GM12878 (cell line): Measurements from ENCODE around the gene MAPT. TPM values are rescaled to one million over a fixed set of nuclear protein-coding genes. Genes with fewer than 3 reads are reported as not detected.

ENCODE experiments used
- ATAC-seq: fragments of 200-7000 bp; cut with Tn5 transposase; 3 replicates; pipeline ENCODE4 v1.9.1; 2020; ENCODE audit warnings: mild to moderate bottlenecking, moderate library complexity
- BruUV-seq: library from RNA; stranded (reverse); fragments of 400-500 nt; replicated peaks from 2 replicates; lab custom pipeline; 2021; lab: Mats Ljungman, UMichigan
- CTCF ChIA-PET: fragments of 300-600 bp; sonication (Branson Sonifier 250); formaldehyde crosslinking; extraction: SDS; loops from one replicate; lab custom pipeline; 2021; ENCODE audit warnings: inconsistent platforms; lab: Yijun Ruan, JAX
- POLR2A ChIA-PET: fragments of 350-600 bp; formaldehyde crosslinking; extraction: SDS; loops from one replicate; lab custom pipeline; 2021; ENCODE audit warnings: inconsistent platforms; lab: Charles Lee
- RAD21 ChIA-PET: fragments of 300-600 bp; sonication (Branson Sonifier 250); formaldehyde crosslinking; loops from one replicate; lab custom pipeline; 2023; ENCODE audit warnings: antibody characterized with exemption; ENCODE audit not compliant: unreplicated experiment; lab: Charles Lee
- SMC1A ChIA-PET: fragments of 300-600 bp; sonication (Branson Sonifier 250); formaldehyde crosslinking; loops from one replicate; lab custom pipeline; 2023; ENCODE audit not compliant: unreplicated experiment, uncharacterized antibody; lab: Charles Lee
- DNase-seq: peaks from one replicate; pipeline ENCODE4 v3.0.0-alpha.2; 2011; ENCODE audit warnings: low read depth, low spot score
- FAIRE-seq: peaks from 3 replicates; lab custom pipeline; 2011; peaks lifted over from hg19 to GRCh38; lab: Jason Lieb, UNC
- H2AFZ ChIP-seq: 2 replicates; pipeline ENCODE4 v1.6.0; 2011; ENCODE audit warnings: low read depth, low read length, control low read depth; ENCODE audit not compliant: control insufficient read depth
- H3K27ac ChIP-seq: 2 replicates; pipeline ENCODE4 v1.5.1; 2011; ENCODE audit warnings: control low read depth; ENCODE audit not compliant: control insufficient read depth, insufficient read depth
- H3K27me3 ChIP-seq, 2 experiments: replicated peaks in 1 of 2; 2 replicates each; pipeline versions ENCODE4 v1.6.0 to v1.6.1; 2011; ENCODE audit warnings: low read length in 1 of 2; ENCODE audit not compliant: control insufficient read depth in 2 of 2, insufficient read depth in 2 of 2
- H3K36me3 ChIP-seq, 2 experiments: 2 replicates each; pipeline ENCODE4 v1.5.1; 2011; ENCODE audit warnings: low read length in 1 of 2; ENCODE audit not compliant: control insufficient read depth in 2 of 2, insufficient read depth in 2 of 2
- H3K4me1 ChIP-seq: 2 replicates; pipeline ENCODE4 v1.6.1; 2011; ENCODE audit warnings: mild to moderate bottlenecking, low read length, moderate library complexity, mixed read lengths; ENCODE audit not compliant: control insufficient read depth, insufficient read depth
- H3K4me2 ChIP-seq: 2 replicates; pipeline ENCODE4 v1.6.0; 2011; ENCODE audit warnings: control low read depth; ENCODE audit not compliant: control insufficient read depth, insufficient read depth
- H3K4me3 ChIP-seq: fragments of 200-600 bp; sonication (generic); 2 replicates; pipeline ENCODE4 v1.5.1; 2016
- H3K79me2 ChIP-seq: 2 replicates; pipeline ENCODE4 v1.6.0; 2011; ENCODE audit warnings: low read length; ENCODE audit not compliant: control insufficient read depth, insufficient read depth
- H3K9ac ChIP-seq: 2 replicates; pipeline ENCODE4 v1.8.0; 2011; ENCODE audit warnings: low read length, control low read depth, mixed read lengths; ENCODE audit not compliant: control insufficient read depth, insufficient read depth
- H3K9me3 ChIP-seq: replicated peaks from 3 replicates; pipeline ENCODE4 v1.5.1; 2011; ENCODE audit warnings: mild to moderate bottlenecking, low read length; ENCODE audit not compliant: control insufficient read depth, insufficient read depth
- H4K20me1 ChIP-seq: 2 replicates; pipeline ENCODE4 v1.6.0; 2011; ENCODE audit not compliant: control insufficient read depth, insufficient read depth
- CREM ChIP-seq: IDR thresholded peaks from 2 replicates; pipeline ENCODE4 v1.6.1; 2014; ENCODE audit warnings: antibody characterized with exemption, low read depth
- DPF2 ChIP-seq: fragments of 450-650 bp; IDR thresholded peaks from 2 replicates; pipeline ENCODE4 v1.6.1; 2017; ENCODE audit warnings: mild to moderate bottlenecking
- HDAC2 ChIP-seq: fragments of 200-600 bp; sonication (generic); IDR thresholded peaks from 2 replicates; pipeline ENCODE4 v1.6.1; 2017
- IKZF2 ChIP-seq, 2 experiments: fragments of 450-650 bp; IDR thresholded peaks; 2 replicates each; pipeline ENCODE4 v1.6.1; 2017; ENCODE audit warnings: mild to moderate bottlenecking in 2 of 2, moderate library complexity in 2 of 2
- JUNB ChIP-seq: IDR thresholded peaks from 2 replicates; pipeline ENCODE4 v1.6.1; 2016; ENCODE audit warnings: antibody characterized with exemption, mild to moderate bottlenecking
- KAT2A ChIP-seq: conservative IDR thresholded peaks from 2 replicates; pipeline ENCODE4 v1.6.1; 2011; ENCODE audit warnings: low read depth, low read length; ENCODE audit not compliant: control insufficient read depth
- NBN ChIP-seq: fragments of 450-650 bp; IDR thresholded peaks from 2 replicates; pipeline ENCODE4 v1.6.1; 2016
- POLR2AphosphoS5 ChIP-seq: IDR thresholded peaks from 2 replicates; pipeline ENCODE4 v1.6.1; 2011; ENCODE audit warnings: mild to moderate bottlenecking, low read length, inconsistent platforms
- POU2F2 ChIP-seq: IDR thresholded peaks from 3 replicates; pipeline ENCODE4 v1.6.1; 2011; ENCODE audit warnings: low read depth, mild to moderate bottlenecking, low read length, borderline replicate concordance
- SRF ChIP-seq, 2 experiments: IDR thresholded peaks; 2 replicates each; pipeline ENCODE4 v1.6.1; 2011; ENCODE audit warnings: low read depth in 2 of 2, low read length in 2 of 2, mild to moderate bottlenecking in 1 of 2, moderate library complexity in 1 of 2
- ZBED1 ChIP-seq: IDR thresholded peaks from 2 replicates; pipeline ENCODE4 v1.6.1; 2016; ENCODE audit warnings: borderline replicate concordance
- ZNF207 ChIP-seq: fragments of 450-650 bp; IDR thresholded peaks from 2 replicates; pipeline ENCODE4 v1.6.1; 2014; ENCODE audit warnings: antibody characterized with exemption, mild to moderate bottlenecking, borderline replicate concordance
- ZNF24 ChIP-seq: fragments of 450-650 bp; IDR thresholded peaks from 2 replicates; pipeline ENCODE4 v1.6.1; 2017; ENCODE audit warnings: antibody characterized with exemption, mild to moderate bottlenecking
- WGBS: methylation state at CpG from one replicate; pipeline ENCODE4 v1.1.6; 2016; ENCODE audit warnings: low lambda C conversion rate; ENCODE audit not compliant: insufficient replicate concordance, insufficient coverage; ENCODE audit errors: missing lambda C conversion rate; 5-methylcytosine and 5-hydroxymethylcytosine counted together
- in situ Hi-C: fragments of 300-500 bp; cut with MboI; formaldehyde crosslinking; loops from 9 replicates; pipeline ENCODE4 v1.14.3; 2018; ENCODE audit warnings: mixed read lengths
- intact Hi-C: fragments of 100-400 bp; cut with micrococcal nuclease; formaldehyde crosslinking; loops from one replicate; pipeline ENCODE4 v1.14.2; 2022; ENCODE audit not compliant: unreplicated experiment
- polyA plus RNA-seq, 11 experiments: library from polyadenylated mRNA; depleted of rRNA in 4 of 11; unstranded in 6 of 11; stranded (reverse) in 5 of 11; fragments of >200 nt; fragmentation: Nextera tagmentation in 4 of 11; fragmentation: Illumina TruSeq in 1 of 11; extraction: Ambion mirVana in 4 of 11; extraction: Trizol in 1 of 11; gene quantifications; 1 replicate in 1 of 11; 2 replicates in 10 of 11; pipeline versions ENCODE4 v1.2.1 to v1.2.3, GENCODE V29; 2011 to 2016; ENCODE audit warnings: inconsistent platforms in 2 of 11, missing spikeins in 2 of 11, low read depth in 1 of 11
- total RNA-seq, 4 experiments: library from RNA; depleted of rRNA in 3 of 4; stranded (reverse); fragments of >200 nt in 3 of 4; fragmentation: Illumina TruSeq in 1 of 4; extraction: Trizol in 1 of 4; gene quantifications; 2 replicates each; pipeline versions ENCODE4 v1.2.1 to v1.2.3, GENCODE V29; 2013 to 2021
- TF ChIP-seq, protein P1 (sequence below): fragments of 450-650 bp; IDR thresholded peaks from 2 replicates; pipeline ENCODE4 v1.6.1; 2017; ENCODE audit warnings: borderline replicate concordance
- TF ChIP-seq, protein P2 (sequence below): fragments of 450-650 bp; IDR thresholded peaks from 2 replicates; pipeline ENCODE4 v1.6.1; 2017; ENCODE audit warnings: mild to moderate bottlenecking
- TF ChIP-seq, protein P3 (sequence below): IDR thresholded peaks from 2 replicates; pipeline ENCODE4 v1.6.1; 2011; ENCODE audit warnings: borderline replicate concordance, low read depth, mild to moderate bottlenecking, moderate library complexity, mixed read lengths, low read length; ENCODE audit not compliant: insufficient read depth; ENCODE audit errors: extremely low read length
- TF ChIP-seq, protein P4 (sequence below): fragments of 450-650 bp; IDR thresholded peaks from 2 replicates; pipeline ENCODE4 v1.6.1; 2017; ENCODE audit warnings: antibody characterized with exemption, mild to moderate bottlenecking, moderate library complexity

MAPT gene
- total and polyA plus RNA-seq, 10 of the 15 experiments (the other 5 are each of a cell fraction or from before 2014, with no cell fraction given), result under 0.01 to 0.05 (median 0.03) TPM; not detected in 7

DNA sequence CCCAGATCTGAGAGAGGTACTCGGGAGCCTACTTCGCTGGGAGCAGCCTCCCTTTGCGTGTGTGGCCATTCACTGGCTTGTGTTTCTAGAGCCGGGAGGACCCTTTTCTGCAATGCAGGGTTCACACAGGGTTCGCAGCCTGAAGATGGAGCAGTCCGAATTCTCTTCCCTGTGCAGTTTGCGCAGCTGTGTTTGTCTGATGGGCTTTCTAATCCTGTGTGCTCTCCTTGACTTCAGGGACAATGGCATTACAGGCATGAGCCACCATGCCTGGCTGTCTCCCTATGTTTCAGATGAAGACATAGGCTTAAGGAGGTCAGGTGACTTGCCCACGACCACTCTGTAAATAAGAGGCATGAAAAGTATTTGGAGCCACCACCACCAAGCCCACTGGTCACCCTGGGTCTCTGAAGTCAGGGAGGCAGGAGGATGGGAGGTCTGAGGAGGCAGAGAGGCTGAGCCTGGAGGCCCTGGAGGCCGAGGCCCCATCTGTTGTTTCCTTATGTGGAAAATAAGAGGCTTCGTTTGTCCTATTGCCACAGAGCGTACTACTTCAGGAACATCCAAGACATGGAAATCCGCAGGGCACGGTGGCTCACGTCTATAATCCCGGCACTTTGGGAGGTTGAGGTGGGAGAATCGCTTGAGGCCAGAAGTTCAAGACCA is 99.7 kb downstream of the MAPT start (continued):
- TF ChIP-seq KAT2A (no peak), CREM (no peak), POLR2AphosphoS5 (no peak), SRF (IDR thresholded peaks at IDR 0.05; ENCODE audit: low read depth in 2 of 2, low read length in 2 of 2) (no peak)
- TF ChIP-seq, protein P1, sequence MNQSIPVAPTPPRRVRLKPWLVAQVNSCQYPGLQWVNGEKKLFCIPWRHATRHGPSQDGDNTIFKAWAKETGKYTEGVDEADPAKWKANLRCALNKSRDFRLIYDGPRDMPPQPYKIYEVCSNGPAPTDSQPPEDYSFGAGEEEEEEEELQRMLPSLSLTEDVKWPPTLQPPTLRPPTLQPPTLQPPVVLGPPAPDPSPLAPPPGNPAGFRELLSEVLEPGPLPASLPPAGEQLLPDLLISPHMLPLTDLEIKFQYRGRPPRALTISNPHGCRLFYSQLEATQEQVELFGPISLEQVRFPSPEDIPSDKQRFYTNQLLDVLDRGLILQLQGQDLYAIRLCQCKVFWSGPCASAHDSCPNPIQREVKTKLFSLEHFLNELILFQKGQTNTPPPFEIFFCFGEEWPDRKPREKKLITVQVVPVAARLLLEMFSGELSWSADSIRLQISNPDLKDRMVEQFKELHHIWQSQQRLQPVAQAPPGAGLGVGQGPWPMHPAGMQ, result no peak
- TF ChIP-seq, all 136 proteins: peak for 0

DNA sequence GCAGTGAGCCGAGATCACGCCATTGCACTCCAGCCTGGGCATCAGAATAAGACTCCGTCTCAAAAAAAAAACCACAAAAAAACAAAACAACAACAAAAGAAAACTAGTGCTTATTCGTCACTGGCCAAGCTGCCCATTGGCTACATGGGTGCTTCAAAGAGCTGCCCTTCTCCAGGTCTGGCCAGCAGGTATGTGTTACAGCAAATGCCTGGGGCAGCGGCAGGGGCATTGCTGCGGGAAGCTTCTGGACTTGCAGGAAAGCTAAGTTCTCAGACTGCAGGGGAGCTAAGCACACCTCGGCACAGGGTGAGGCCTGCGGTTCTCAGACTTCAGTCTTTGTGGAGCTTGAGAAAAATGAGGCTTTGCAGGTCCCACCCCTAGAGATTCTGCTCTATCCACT is 100.6 kb downstream of the MAPT start:
- 47% methylated on average over 8 of the region's 8 CpGs for WGBS
- no peak for DNase-seq
- ATAC-seq, result no peak
- no peaks in the 10 kb centered on the region for H3K36me3 ChIP-seq
- POLR2A ChIA-PET, result no interaction called here
- no peak overlapping the region for H2AFZ ChIP-seq
- no peak for FAIRE-seq
- no peaks in the 10 kb centered on the region for H4K20me1 ChIP-seq
- intact Hi-C loops (no loop called here), in situ Hi-C loops (no loop called here)
- no peaks in the 10 kb centered on the region for H3K27me3 ChIP-seq
- H3K9ac ChIP-seq, result no peak overlapping the region
- no peaks in the 10 kb centered on the region for H3K4me1 ChIP-seq
- SMC1A ChIA-PET, result interaction anchor here (0.7 kb wide), 1 partner anchor 280 kb away, joined by 3 read pairs; no protein-coding TSS in a partner anchor
- H3K79me2 ChIP-seq, result no peaks in the 10 kb centered on the region
- no peaks in the 10 kb centered on the region for H3K9me3 ChIP-seq
- H3K27ac ChIP-seq, result no peak overlapping the region
- H3K4me3 ChIP-seq, result no peak overlapping the region
- BruUV-seq, result no TSS peak
- CTCF ChIA-PET, result no interaction called here
- RAD21 ChIA-PET, result no interaction called here
- no peak overlapping the region for H3K4me2 ChIP-seq
- TF ChIP-seq POU2F2, result no peak
- no peak for TF ChIP-seq JUNB
- TF ChIP-seq ZBED1, result no peak
- TF ChIP-seq, protein P2, sequence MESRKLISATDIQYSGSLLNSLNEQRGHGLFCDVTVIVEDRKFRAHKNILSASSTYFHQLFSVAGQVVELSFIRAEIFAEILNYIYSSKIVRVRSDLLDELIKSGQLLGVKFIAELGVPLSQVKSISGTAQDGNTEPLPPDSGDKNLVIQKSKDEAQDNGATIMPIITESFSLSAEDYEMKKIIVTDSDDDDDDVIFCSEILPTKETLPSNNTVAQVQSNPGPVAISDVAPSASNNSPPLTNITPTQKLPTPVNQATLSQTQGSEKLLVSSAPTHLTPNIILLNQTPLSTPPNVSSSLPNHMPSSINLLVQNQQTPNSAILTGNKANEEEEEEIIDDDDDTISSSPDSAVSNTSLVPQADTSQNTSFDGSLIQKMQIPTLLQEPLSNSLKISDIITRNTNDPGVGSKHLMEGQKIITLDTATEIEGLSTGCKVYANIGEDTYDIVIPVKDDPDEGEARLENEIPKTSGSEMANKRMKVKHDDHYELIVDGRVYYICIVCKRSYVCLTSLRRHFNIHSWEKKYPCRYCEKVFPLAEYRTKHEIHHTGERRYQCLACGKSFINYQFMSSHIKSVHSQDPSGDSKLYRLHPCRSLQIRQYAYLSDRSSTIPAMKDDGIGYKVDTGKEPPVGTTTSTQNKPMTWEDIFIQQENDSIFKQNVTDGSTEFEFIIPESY, result no peak
- TF ChIP-seq, protein P3, sequence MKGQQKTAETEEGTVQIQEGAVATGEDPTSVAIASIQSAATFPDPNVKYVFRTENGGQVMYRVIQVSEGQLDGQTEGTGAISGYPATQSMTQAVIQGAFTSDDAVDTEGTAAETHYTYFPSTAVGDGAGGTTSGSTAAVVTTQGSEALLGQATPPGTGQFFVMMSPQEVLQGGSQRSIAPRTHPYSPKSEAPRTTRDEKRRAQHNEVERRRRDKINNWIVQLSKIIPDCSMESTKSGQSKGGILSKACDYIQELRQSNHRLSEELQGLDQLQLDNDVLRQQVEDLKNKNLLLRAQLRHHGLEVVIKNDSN, result no peak
- no peak for TF ChIP-seq IKZF2 (IDR thresholded peaks at IDR 0.05)
- no peak for TF ChIP-seq ZNF24
- no peak for TF ChIP-seq HDAC2
- no peak for TF ChIP-seq DPF2
- TF ChIP-seq NBN, result no peak
- TF ChIP-seq, protein P4, sequence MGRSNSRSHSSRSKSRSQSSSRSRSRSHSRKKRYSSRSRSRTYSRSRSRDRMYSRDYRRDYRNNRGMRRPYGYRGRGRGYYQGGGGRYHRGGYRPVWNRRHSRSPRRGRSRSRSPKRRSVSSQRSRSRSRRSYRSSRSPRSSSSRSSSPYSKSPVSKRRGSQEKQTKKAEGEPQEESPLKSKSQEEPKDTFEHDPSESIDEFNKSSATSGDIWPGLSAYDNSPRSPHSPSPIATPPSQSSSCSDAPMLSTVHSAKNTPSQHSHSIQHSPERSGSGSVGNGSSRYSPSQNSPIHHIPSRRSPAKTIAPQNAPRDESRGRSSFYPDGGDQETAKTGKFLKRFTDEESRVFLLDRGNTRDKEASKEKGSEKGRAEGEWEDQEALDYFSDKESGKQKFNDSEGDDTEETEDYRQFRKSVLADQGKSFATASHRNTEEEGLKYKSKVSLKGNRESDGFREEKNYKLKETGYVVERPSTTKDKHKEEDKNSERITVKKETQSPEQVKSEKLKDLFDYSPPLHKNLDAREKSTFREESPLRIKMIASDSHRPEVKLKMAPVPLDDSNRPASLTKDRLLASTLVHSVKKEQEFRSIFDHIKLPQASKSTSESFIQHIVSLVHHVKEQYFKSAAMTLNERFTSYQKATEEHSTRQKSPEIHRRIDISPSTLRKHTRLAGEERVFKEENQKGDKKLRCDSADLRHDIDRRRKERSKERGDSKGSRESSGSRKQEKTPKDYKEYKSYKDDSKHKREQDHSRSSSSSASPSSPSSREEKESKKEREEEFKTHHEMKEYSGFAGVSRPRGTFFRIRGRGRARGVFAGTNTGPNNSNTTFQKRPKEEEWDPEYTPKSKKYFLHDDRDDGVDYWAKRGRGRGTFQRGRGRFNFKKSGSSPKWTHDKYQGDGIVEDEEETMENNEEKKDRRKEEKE, result no peak
- TF ChIP-seq ZNF207, result no peak
